Measurements from ENCODE around the gene FILIP1L. TPM values are rescaled to one million over a fixed set of nuclear protein-coding genes. Genes with fewer than 3 reads are reported as not detected.

Gene FILIP1L
- total and polyA plus RNA-seq, 7 donors, result 9.2 to 274 (median 78.5) TPM

DNA sequence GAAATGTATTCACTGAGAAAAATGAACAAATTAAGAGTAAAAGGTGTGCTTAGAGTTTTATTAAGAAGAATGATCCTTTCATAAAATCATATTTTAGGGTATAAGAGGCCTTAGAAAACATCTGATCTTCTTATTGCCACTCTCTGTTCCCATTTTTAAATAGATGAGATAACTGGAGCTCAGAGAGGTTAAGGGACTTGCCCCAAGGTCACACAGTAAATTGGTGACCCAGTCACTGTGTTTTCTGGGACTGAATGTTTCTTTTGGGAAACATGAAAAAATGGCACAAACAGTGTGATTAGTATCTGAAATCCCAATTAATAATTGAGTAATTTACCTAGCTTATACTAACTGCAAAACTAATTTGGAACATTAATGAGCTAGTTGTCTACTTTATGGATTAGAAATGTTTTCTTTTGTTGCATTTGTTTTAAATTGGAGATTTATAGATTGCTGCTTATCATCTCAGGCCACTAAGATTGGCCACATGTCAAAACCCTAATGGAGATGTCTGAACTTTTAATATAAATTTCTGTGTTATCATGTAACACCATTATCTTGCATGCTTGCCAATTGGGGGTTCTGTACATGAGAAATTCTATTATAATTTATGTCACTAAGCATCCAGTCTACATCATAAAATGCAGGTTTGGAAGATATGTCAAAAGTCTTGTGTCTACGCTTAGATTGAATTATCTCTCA, 231.7 kb downstream of the FILIP1L start:
- peaks cover 23% of the 10 kb centered on the region for H3K4me1 ChIP-seq
- TF ChIP-seq, protein P1, sequence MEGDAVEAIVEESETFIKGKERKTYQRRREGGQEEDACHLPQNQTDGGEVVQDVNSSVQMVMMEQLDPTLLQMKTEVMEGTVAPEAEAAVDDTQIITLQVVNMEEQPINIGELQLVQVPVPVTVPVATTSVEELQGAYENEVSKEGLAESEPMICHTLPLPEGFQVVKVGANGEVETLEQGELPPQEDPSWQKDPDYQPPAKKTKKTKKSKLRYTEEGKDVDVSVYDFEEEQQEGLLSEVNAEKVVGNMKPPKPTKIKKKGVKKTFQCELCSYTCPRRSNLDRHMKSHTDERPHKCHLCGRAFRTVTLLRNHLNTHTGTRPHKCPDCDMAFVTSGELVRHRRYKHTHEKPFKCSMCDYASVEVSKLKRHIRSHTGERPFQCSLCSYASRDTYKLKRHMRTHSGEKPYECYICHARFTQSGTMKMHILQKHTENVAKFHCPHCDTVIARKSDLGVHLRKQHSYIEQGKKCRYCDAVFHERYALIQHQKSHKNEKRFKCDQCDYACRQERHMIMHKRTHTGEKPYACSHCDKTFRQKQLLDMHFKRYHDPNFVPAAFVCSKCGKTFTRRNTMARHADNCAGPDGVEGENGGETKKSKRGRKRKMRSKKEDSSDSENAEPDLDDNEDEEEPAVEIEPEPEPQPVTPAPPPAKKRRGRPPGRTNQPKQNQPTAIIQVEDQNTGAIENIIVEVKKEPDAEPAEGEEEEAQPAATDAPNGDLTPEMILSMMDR (IDR thresholded peaks at IDR 0.05), result no peak
- DNase-seq, result no peak
- intact Hi-C loops (cut with DNase I), result no loop called here
- WGBS, 3 donors, result 87 to 95% (median 91%) methylated on average over 1 of the region's 1 CpG
- no peaks in the 10 kb centered on the region for H3K27me3 ChIP-seq (ENCODE audit: insufficient read depth in 3 of 3, low read length in 2 of 3)
- no peak overlapping the region for H3K4me3 ChIP-seq
- no peaks in the 10 kb centered on the region for H3K36me3 ChIP-seq (ENCODE audit: insufficient read depth in 1 of 2, low read depth in 1 of 2)
- no peak for ATAC-seq
- H3K9me3 ChIP-seq, result no peaks in the 10 kb centered on the region
- peak overlapping the region; percentile 65 for H3K27ac ChIP-seq

DNA sequence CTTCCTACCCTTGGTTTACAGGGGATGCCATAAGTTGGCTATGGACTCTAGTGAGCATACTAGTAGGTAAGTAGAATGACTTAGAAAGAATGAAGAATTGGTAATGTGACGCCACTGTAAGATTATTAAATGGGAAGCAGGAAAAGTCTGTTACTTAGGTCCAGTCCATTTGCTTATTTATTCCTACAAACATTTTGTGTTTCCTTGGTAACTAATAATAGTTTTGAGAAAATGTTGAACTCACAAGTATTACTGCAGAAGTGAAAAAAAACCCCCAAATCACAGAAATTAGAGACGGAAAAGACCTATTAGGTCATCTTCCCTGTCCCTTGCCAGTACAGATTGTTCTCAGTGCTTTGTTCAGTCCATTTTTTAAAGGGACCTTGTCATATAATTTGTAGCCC, 233.2 kb downstream of the FILIP1L start:
- TF ChIP-seq, protein P1 (IDR thresholded peaks at IDR 0.05), result no peak
- WGBS, 3 donors, result 41 to 57% (median 47%) methylated on average over 2 of the region's 2 CpGs
- Histone ChIP-seq H3K4me1 (peaks cover 28% of the 10 kb centered on the region), H3K36me3 (ENCODE audit: insufficient read depth in 1 of 2, low read depth in 1 of 2) (no peaks in the 10 kb centered on the region), H3K9me3 (no peaks in the 10 kb centered on the region), H3K27ac (peak overlapping the region; percentile 65), H3K4me3 (no peak overlapping the region), H3K27me3 (ENCODE audit: insufficient read depth in 3 of 3, low read length in 2 of 3) (no peaks in the 10 kb centered on the region)
- ATAC-seq (peak in 3 of 4 donors; percentile 33 to 41 (median 33)), DNase-seq (no peak)
- intact Hi-C loops (cut with DNase I), result no loop called here

DNA sequence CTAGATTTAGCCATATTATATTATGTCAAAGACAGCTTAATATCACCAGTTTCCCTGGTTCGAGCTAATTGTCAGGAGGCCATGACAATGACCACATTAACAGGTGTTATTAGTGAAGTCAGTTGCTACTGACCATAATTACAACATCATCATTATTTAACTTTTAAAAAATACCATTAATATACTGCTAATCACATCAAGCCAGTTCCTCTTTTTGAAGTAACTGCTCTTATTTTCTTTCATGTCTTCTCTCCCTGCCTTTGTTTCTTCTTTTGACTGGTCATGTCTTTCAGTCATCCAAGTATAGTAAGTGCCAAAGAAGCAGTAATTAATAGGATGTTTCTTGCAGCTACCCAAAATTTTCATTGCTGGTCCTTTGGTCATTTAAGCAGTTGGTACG, 235.0 kb downstream of the FILIP1L start:
- intact Hi-C loops (cut with DNase I), result loop anchor here (5.0 to 10.0 kb wide), 4 partner anchors 126 to 166 kb away; no protein-coding TSS in a partner anchor
- Histone ChIP-seq H3K4me3 (no peak overlapping the region), H3K4me1 (peaks cover 31% of the 10 kb centered on the region), H3K9me3 (no peaks in the 10 kb centered on the region), H3K27me3 (ENCODE audit: insufficient read depth in 3 of 3, low read length in 2 of 3) (no peaks in the 10 kb centered on the region), H3K36me3 (ENCODE audit: insufficient read depth in 1 of 2, low read depth in 1 of 2) (no peaks in the 10 kb centered on the region), H3K27ac (peak overlapping the region; percentile 88)
- DNase-seq, result no peak
- TF ChIP-seq, protein P1 (IDR thresholded peaks at IDR 0.05), result no peak
- ATAC-seq, result no peak
- 61 to 70% (median 63%) methylated on average over 2 of the region's 2 CpGs for WGBS, 3 donors

DNA sequence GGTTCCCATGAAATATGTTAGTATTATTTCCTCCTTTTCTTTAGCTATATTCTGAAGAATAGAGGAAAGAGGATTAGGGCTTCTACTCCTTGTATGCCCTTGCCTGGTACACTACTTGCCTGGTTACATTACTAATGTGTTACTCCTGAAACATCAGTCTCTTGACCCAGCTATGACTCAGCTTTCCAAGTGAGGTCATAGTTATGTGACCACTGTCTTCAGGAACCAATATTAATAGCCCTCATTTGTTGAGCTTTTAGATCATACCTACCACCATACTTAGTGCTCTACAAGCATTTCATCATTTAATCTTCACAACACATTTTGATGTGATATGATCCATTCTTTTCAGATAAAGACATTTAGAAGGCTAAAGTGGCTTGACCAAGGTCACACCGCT, 236.3 kb downstream of the FILIP1L start:
- H3K9me3 ChIP-seq, result no peaks in the 10 kb centered on the region
- peak; percentile 79 to 85 (median 83) for ATAC-seq
- peaks cover 37% of the 10 kb centered on the region for H3K4me1 ChIP-seq
- no peak for DNase-seq
- peak overlapping the region; percentile 88 for H3K27ac ChIP-seq
- 93 to 98% (median 96%) methylated on average over 1 of the region's 1 CpG for WGBS, 3 donors
- no peak overlapping the region for H3K4me3 ChIP-seq
- no peaks in the 10 kb centered on the region for H3K36me3 ChIP-seq (ENCODE audit: insufficient read depth in 1 of 2, low read depth in 1 of 2)
- intact Hi-C loops (cut with DNase I), result loop anchor here (5.0 to 10.0 kb wide), 4 partner anchors 127 to 167 kb away; no protein-coding TSS in a partner anchor
- TF ChIP-seq, protein P1 (IDR thresholded peaks at IDR 0.05), result no peak
- H3K27me3 ChIP-seq (ENCODE audit: insufficient read depth in 3 of 3, low read length in 2 of 3), result no peaks in the 10 kb centered on the region
